Activated CD8-positive, alpha-beta T cell treated with anti-CD3 and anti-CD28 coated beads for 36 hours (primary cell): Measurements from ENCODE around the gene SGPP1. TPM values are rescaled to one million over a fixed set of nuclear protein-coding genes. Genes with fewer than 3 reads are reported as not detected.
"Not testable (repeated sequence)": the region's sequence is repeated elsewhere in the genome, so short reads cannot be mapped to it uniquely, and the experiment has no call there.

Experiments used
- ATAC-seq: fragments of 200-7000 bp; cut with Tn5 transposase; one replicate; pipeline ENCODE4 v1.10.0; 2021; ENCODE audit warnings: mild to moderate bottlenecking, moderate library complexity
- CTCF ChIA-PET: fragments of 350-600 bp; sonication (Branson Sonifier 250); formaldehyde crosslinking; loops from one replicate; lab custom pipeline; 2021; ENCODE audit warnings: antibody characterized with exemption; lab: Charles Lee
- POLR2A ChIA-PET: fragments of 350-600 bp; sonication (Branson Sonifier 250); formaldehyde crosslinking; loops from one replicate; lab custom pipeline; 2021; ENCODE audit warnings: antibody characterized with exemption; lab: Charles Lee
- DNase-seq: peaks from one replicate; pipeline ENCODE4 v3.0.0-alpha.2; 2020
- H3K27ac Mint-ChIP-seq: one replicate; pipeline ENCODE4 v1.8.0; 2021; ENCODE audit warnings: mild to moderate bottlenecking, mixed read lengths
- H3K27me3 Mint-ChIP-seq: one replicate; pipeline ENCODE4 v1.8.0; 2021; ENCODE audit warnings: mixed read lengths
- H3K36me3 Mint-ChIP-seq: one replicate; pipeline ENCODE4 v1.8.0; 2021; ENCODE audit warnings: low read depth, mixed read lengths
- H3K4me1 Mint-ChIP-seq: one replicate; pipeline ENCODE4 v1.8.0; 2021; ENCODE audit warnings: low read depth, mixed read lengths
- H3K4me3 Mint-ChIP-seq: one replicate; pipeline ENCODE4 v1.8.0; 2021; ENCODE audit warnings: mild to moderate bottlenecking, moderate library complexity, mixed read lengths
- H3K9me3 Mint-ChIP-seq: one replicate; pipeline ENCODE4 v1.8.0; 2021; ENCODE audit warnings: mixed read lengths
- CTCF ChIP-seq: fragments of 200-600 bp; IDR thresholded peaks from one replicate; pipeline ENCODE4 v1.8.0; 2022; ENCODE audit warnings: antibody characterized with exemption, mild to moderate bottlenecking
- intact Hi-C: fragments of 100-400 bp; cut with micrococcal nuclease; formaldehyde crosslinking; loops from one replicate; pipeline ENCODE4 v1.10.0; 2022
- total RNA-seq, 2 experiments: library from RNA; stranded (reverse); gene quantifications; one replicate each; pipeline ENCODE4 v1.2.3, GENCODE V29; 2021

The SGPP1 gene
- total RNA-seq, 2 experiments from 2014 or later = 10.5 to 10.9 TPM

GRCh38 chr14:63759456-63759855 is 31.6 kb upstream of the SGPP1 start:
- ChIA-PET POLR2A (no interaction called here), CTCF (interaction anchor here (1.7 kb wide), 1 partner anchor 11 kb away, joined by 3 read pairs; no protein-coding TSS in a partner anchor)
- Mint-ChIP-seq H3K27me3 (no peaks in the 10 kb centered on the region), H3K4me3 (peak overlapping the region; percentile 60), H3K27ac (peak overlapping the region; percentile 85), H3K9me3 (no peaks in the 10 kb centered on the region), H3K4me1 (peaks cover 9% of the 10 kb centered on the region), H3K36me3 (no peaks in the 10 kb centered on the region)
- TF ChIP-seq CTCF = no peak
- DNase-seq (peak; percentile 24), ATAC-seq (peak; percentile 88)
- intact Hi-C loops = loop anchor here (10.0 kb wide), 1 partner anchor 115 kb away; the partner anchor contains the start of gene WDR89

- CTCF ChIA-PET = interaction anchor here (0.9 to 2.1 kb wide), 4 partner anchors 13 to 368 kb away, joined by 3 to 12 read pairs (median 4); partner anchors contain the start of gene WDR89
- ATAC-seq (no peak), DNase-seq (no peak)
- POLR2A ChIA-PET = interaction anchor here (0.7 kb wide), 1 partner anchor 15 kb away, joined by 3 read pairs; no protein-coding TSS in a partner anchor
- intact Hi-C loops = loop anchor here (10.0 kb wide), 1 partner anchor 112 kb away; the partner anchor contains the start of gene WDR89
- Mint-ChIP-seq H3K27ac (no peak overlapping the region), H3K4me3 (no peak overlapping the region), H3K36me3 (no peaks in the 10 kb centered on the region), H3K9me3 (no peaks in the 10 kb centered on the region), H3K27me3 (no peaks in the 10 kb centered on the region), H3K4me1 (peaks cover 9% of the 10 kb centered on the region)
- no peak for TF ChIP-seq CTCF
Measured at GRCh38 chr14:63757211-63757610, 29.3 kb upstream of the SGPP1 start.

- no peaks in the 10 kb centered on the region for H3K4me1 Mint-ChIP-seq
- no peak for TF ChIP-seq CTCF
- CTCF ChIA-PET = no interaction called here
- no peak overlapping the region for H3K27ac Mint-ChIP-seq
- intact Hi-C loops = loop anchor here (10.0 kb wide), 1 partner anchor 108 kb away; the partner anchor contains the start of gene WDR89
- POLR2A ChIA-PET = no interaction called here
- H3K36me3 Mint-ChIP-seq = no peaks in the 10 kb centered on the region
- DNase-seq (no peak), ATAC-seq (no peak)
- no peaks in the 10 kb centered on the region for H3K27me3 Mint-ChIP-seq
- no peak overlapping the region for H3K4me3 Mint-ChIP-seq
- H3K9me3 Mint-ChIP-seq = no peaks in the 10 kb centered on the region
Measured at GRCh38 chr14:63752449-63753169, 24.7 kb upstream of the SGPP1 start.

GRCh38 chr14:63751076-63751475 is 23.2 kb upstream of the SGPP1 start:
- ATAC-seq, H3K9me3 Mint-ChIP-seq, CTCF ChIA-PET, H3K36me3 Mint-ChIP-seq, H3K4me3 Mint-ChIP-seq, H3K27ac Mint-ChIP-seq, POLR2A ChIA-PET, H3K27me3 Mint-ChIP-seq, H3K4me1 Mint-ChIP-seq, DNase-seq: not testable (repeated sequence)
- intact Hi-C loops = loop anchor here (10.0 kb wide), 1 partner anchor 106 kb away; the partner anchor contains the start of gene WDR89

GRCh38 chr14:63747846-63748245 is 20.0 kb upstream of the SGPP1 start:
- no peaks in the 10 kb centered on the region for H3K9me3 Mint-ChIP-seq
- TF ChIP-seq CTCF = no peak
- H3K36me3 Mint-ChIP-seq = no peaks in the 10 kb centered on the region
- DNase-seq (no peak), ATAC-seq (no peak)
- no peaks in the 10 kb centered on the region for H3K27me3 Mint-ChIP-seq
- intact Hi-C loops = no loop called here
- H3K4me3 Mint-ChIP-seq = no peak overlapping the region
- ChIA-PET CTCF (no interaction called here), POLR2A (interaction anchor here (0.6 kb wide), 2 partner anchors 84 to 102 kb away, joined by 3 read pairs; no protein-coding TSS in a partner anchor)
- H3K27ac Mint-ChIP-seq = no peak overlapping the region
- peaks cover 7% of the 10 kb centered on the region for H3K4me1 Mint-ChIP-seq
